ENCODE measurements around the gene LIX1L.
A peak's percentile ranks its signal among the peaks of the same experiment; 100 is the strongest.
"Not testable (repeated sequence)": the region's sequence is repeated elsewhere in the genome, so short reads cannot be mapped to it uniquely, and the experiment has no call there.

LIX1L gene

DNA sequence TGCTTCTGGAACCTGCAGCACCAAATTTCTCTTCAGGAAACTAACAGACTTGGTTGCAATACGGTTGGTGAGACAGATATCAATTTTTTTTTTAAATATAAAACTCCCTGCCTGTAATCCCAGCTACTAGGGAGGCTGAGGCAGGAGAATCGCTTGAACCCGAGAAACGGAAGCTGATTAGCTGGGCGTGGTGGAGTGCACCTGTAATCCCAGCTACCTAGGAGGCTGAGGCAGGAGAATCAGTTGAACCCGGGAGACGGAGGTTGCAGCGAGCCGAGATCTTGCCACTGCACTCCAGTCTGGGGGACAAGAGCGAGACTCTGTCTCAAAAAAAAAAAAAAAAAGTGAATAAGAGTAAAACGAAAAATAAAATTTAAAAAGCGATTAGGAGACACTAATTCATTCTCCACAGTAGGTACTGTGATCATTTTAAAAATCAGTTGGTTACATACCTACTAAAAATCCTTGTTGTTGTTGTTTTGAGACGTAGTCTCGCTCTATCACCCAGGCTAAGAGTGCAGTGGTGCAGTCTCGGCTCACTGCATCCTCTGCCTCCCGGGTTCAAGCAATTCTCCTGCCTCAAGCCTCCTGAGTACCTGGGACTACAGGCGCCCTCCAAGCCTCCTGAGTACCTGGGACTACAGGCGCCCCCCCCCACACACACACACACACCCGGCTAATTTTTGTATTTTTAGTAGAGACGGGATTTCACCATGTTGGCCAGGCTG is 29.7 kb downstream of the LIX1L start:
- DNase-seq, result peak in 1 of 2 experiments; percentile 29

DNA sequence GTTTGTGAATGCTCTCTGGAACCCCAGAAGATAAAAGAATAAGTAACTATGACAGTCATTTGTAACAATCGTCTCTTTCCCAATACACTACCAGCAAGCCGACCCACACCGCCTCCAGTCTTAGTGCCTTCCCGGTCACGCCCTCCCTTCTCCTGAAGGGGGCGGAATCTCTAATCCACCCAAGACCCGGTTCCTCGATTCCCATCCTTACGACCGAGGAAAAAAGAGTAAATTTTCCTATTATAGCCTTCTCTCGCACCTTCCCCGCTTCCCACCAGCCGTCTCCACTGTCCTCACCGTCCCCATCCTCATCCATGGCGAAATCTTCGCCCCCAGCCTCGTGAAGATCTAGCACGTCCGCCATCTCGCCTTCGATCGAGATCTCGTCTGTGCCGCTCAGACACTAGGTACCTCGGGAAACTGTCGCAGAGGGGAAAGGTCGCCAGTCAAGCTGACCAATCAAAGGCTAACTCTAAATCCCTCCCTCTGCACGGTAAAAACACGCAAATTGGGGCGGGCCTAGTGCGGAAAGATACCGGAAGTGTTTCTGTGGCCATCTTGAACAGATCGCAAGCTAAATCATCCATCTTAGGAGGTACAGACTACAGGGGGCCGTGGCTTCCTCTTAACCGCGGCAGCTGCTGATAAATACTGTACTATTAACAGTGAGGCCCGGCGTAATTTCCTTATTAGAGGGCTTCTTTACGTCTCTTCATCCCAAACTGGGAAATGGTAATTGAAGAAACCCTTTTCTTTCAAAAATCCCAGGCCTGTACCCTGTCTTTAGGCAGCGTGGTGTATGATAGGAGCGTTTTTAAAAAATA is 30.5 kb downstream of the LIX1L start, which contains the start of gene RBM8A:
Gene RBM8A, minus strand, starts transcription at position 422 of the 824 bp plus-strand sequence. Its CDS starts 58 bp downstream, at position 364.
- DNase-seq, result peak; percentile 100

DNA sequence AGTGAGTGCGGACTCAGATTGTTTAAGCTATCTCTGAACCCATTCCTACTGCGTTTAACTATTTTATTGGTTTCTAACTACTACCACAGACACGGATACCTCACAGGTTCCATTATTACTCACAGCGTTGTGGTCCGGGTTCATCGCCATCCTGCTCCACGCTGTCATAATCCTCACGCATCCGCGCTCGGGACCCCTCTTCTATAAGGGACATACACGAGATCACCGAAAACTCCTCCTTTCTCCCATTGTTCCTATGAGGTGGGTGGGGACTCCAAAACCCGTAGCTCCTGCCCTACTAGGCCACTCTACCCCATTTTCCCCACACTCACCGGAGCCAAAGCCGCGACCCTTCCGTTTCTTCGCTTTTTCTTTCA is 31.1 kb downstream of the LIX1L start:
- DNase-seq, result peak in 1 of 2 experiments; percentile 44

DNA sequence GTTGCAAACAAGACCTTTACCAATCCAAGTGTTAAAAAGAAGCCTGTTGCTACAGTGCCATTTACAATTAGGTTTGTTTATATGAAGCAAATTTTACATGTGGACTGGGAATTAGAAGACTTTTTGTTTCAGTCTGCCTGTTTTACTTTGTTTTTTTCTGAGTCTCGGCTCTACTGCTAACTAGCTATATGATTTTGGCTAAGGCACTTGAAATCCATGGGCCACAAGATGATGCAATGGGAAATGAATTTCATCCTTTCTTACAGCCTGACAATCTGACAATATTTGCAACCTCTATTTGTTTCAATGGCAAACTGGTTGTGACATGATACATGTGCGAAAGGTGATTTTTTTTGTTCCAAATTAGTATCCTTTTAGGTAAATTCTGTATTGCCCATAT is 35.6 kb downstream of the LIX1L start:
- no peak for DNase-seq

DNA sequence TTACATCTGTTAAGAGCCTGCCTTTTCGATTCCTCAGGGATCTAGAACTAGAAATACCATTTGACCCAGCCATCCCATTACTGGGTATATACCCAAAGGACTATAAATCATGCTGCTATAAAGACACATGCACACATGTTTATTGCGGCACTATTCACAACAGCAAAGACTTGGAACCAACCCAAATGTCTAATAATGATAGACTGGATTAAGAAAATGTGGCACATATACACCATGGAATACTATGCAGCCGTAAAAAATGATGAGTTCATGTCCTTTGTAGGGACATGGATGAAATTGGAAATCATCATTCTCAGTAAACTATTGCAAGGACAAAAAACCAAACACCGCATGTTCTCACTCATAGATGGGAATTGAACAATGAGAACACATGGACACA is 37.5 kb downstream of the LIX1L start:
- not testable (repeated sequence) for DNase-seq

DNA sequence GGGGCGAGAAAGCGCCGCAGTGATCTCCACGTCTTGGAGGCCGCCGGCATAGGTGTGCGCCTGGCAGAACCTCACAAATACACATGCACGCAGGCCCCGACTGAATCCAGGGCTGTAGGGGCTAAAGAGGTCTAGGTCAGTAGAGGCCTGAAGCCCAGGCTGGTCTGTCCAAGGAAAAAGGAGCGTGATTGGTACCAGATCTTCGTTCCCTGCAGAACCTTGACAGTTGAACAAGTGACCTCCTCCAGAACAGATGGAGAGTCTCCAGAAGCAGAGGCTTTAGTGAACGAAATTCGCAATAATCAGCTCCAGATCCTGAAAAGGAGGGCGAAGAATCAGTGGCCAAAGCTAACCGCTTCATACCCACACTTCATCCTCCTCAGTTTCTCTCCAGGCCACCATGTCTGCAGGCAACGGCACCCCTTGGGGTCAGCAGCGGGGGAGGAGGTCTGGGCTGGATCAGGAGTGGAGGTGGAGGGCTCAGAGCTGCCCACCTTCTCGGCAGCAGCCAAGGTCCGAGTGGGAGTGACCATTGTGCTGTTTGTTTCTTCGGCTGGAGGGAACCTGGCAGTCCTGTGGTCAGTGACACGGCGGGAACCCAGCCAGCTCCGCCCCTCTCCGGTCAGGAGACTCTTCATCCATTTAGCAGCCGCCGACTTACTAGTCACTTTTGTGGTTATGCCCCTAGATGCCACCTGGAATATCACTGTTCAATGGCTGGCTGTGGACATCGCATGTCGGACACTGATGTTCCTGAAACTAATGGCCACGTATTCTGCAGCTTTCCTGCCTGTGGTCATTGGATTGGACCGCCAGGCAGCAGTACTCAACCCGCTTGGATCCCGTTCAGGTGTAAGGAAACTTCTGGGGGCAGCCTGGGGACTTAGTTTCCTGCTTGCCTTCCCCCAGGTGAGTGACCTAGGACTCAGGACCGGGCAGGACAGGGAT is 38.6 kb downstream of the LIX1L start:
- peak; percentile 68 to 71 for DNase-seq

DNA sequence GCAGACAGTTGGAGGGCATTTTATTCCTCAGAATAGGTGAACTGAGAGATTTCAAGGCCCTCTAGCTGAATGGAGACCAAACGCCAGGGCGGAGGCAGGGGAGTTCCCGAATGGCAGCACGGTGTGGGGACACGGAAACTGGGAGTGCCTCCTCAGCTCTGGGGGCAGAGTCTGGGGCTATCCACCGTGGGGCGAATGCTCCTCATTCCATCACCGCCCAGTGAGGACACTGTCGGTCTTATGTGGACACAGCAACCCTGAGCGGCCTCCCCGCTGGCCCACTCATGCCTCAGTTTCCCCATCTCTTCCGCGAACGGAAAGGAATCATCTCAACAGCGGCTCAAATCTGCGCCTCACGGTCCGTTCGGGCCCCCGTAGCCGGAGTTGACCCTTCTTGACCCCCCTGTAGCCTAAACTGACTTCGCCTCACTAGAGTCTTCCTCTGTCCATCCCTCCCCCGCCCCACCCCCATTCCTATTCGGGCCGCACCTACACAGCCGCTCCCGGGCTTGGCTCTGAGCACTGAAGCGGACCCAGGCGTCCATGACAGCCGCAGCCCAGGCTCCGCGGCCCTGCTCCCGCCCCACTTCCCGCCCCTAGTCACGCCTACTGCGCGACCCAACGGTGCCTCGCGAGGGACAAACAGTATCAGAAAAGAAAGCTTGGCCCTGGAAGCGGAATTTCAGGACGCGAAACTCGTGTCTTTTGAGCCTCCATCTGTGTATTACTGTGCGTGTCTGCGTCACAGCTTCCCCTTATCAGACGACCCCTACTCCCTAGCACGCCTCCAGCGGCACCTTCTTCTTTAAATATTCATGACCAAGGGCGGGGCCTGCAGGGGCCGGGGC is 39.4 kb downstream of the LIX1L start, which contains the start of gene PEX11B:
Gene PEX11B, minus strand, starts transcription at position 574 of the 848 bp plus-strand sequence. Its CDS starts 29 bp downstream, at position 545.
- DNase-seq, result peak; percentile 84 to 86

DNA sequence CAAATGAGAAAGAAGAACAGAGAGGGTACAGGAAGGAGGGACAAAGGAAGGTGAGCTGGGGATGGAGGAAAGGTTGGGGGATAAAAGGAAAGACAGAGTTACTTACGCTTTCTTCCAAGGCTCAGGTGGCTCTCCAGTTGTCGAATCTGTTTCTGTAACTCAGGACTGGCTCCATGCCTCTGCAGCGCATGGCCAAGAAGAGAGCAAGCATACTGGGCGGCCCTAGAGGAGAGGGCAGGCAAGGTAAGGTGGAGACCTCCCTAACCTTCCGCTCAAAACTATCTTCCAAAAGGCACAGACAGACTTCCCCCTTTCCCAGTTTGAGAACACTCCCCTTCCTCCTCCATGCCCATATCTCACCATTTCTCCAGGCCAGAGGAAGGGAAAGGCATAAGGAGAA is 40.2 kb downstream of the LIX1L start:
- DNase-seq, result no peak

DNA sequence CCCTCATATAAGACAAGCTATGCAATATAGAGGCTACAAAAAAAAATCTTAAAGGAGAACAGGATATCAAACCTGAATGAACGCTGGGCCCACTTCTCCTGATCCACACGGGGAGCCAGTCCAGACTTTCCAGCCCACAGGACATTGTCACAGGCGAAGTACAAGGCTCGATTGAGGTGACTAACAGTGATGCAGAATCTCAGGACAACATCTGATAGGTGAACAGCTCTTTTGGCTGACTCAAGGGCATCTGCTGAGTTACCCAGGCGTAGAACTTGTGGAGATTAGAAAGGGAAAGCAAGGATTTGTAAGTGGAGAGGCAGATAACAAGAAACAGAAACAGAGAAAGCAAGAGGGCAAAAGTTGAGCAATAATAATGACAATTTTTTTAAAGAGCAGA is 41.1 kb downstream of the LIX1L start:
- no peak for DNase-seq

DNA sequence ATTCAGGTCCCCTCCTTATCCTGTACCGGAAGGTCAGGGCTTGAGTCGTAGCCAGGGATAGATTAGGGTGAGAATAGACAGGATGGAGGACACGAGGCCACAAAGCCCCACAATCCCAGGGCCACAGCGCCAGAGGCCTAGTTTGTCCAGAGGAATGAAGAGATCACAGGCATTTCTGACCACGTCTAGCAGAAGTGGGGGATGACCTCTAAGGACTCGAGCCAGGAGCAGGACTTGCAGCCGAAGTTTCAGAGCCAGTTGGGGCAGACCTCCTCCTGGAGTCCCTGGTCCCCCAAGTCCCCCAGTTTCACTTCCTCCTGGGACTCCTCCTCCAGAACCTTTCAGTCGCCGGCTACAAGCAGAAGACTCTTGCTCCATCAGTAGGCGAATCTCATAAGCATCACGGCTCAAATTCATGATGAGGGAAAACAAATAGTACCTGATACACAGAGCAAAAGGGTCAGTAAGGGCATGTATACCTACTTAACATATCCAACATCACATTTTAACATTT is 45.6 kb downstream of the LIX1L start:
- DNase-seq, result no peak

DNA sequence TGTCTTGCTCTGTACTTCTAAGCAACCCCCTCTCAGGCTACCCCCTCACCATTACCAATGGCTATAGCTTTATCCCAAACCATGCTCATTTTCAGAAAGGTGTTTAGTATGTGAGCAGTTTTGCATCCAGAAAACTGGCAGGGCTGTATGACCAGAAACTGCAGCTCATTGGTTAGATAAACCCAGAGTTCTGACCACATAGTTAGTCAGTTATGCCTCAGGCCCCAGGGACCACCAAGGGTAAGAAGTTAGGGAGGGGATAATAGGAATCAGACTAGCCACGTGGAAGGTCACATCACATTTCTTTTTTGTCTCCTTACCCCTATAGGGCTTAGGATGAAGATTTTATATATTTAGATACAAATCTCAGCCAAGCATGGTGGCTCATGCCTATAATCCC is 49.2 kb downstream of the LIX1L start:
- DNase-seq, result no peak

DNA sequence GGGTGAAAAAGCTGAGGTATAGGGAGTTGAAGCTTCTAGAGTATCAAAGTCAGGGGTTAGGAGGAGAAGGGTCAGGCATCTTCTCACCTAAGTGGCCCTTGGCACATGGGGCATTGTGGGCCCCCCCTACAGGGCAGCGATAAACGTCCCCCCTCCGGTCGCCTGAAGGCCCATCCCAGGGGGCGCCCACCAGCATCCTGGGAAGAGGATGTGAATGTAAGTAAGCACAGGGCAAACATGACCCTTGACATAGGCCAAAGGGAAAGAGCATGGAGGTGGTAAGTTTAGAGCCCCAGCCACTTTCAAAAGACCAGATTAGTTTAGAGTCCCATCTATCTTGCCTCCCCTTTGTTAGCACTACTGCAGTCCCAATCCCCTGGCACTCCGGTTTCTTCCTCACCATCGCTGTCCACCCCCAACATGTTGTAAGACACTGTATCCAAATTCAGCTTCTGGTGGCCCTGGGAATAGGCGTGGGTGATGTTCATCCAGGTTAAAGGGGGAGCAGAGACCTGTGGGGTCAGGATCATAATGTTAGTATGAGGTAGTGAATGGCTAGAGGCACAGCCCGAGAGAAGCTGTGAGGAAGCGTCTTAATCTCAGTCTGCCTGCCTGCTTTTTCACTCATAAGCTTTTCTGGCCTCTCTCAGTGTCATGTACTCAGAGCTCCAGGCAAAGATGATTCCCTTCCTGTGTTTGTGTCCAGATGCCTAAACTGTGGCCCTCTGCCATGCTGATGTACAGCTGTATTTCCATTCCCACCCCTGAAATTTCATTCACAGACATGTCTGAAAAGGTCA is 50.7 kb downstream of the LIX1L start:
- DNase-seq, result no peak

DNA sequence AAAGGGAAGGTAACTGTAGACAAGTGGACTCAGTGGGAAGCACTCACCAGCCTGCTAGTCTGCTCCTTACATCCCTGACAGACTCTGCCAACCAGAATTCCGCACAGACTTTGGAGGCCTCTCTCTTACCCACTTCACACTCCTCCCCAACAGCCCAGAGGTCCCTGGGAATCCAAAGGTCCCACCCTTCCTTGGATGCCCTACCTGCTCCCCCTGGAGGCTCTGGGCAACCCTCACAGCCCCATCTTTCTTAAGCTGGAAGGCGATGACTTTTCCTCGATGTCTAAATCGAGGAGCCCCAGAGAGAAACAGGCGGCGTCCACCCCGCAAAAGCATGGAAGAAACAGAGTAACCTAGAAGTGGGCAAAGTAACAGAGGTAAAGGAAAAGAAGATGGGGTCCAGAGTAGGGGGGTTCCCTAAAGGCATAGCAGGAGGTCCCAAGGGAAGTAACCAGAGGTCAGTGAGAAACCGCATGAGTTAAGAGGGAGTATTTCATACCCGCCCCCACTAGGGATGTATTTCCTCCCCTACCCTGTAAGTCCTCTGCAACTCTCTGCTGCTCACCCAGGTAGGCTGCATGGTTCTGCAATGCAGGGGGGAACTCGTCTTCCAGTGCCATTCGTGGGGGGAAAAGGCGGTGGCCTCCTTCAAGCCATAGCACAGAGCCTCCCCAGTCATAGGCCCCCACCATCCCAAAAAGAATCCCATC is 56.4 kb downstream of the LIX1L start:
- DNase-seq, result no peak

DNA sequence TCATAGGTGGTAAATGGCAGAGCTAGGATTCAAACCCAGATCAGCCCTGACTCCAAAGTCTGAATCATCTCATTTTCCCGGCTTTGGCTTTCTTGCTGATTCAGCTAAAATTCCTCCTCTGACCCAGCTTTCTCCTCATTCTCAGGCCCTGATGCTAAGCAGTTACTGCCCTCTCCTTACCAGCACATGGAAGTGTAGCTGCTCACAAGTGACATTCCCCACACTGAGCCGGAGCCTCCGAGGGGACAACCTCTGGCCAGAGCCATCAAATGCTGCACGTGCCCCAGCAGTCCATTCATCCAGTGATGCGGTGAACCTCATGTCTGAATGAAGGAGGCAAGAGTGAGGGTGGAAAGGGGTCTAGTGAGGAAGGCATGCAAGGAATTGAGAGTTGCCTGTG is 59.1 kb downstream of the LIX1L start:
- DNase-seq, result no peak

DNA sequence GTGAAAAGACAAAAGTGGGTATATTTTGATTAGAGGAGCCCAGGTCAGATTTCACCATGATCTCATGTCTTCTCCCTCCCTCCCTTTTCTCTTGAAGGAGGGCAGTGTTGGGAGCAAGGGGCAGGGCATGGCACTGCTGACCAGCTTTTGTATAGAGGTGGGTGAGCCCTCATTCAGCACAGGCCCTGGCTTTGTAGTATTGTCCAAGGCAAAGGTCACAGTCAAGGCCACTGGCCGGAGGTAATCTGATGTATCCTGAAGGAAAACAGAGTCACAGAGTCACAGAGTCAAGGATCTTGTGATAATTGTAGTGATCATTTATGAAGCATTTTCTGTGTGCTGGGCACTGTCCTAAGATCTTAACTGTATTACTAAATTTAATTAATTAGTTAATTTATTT is 59.8 kb downstream of the LIX1L start:
- DNase-seq, result no peak

DNA sequence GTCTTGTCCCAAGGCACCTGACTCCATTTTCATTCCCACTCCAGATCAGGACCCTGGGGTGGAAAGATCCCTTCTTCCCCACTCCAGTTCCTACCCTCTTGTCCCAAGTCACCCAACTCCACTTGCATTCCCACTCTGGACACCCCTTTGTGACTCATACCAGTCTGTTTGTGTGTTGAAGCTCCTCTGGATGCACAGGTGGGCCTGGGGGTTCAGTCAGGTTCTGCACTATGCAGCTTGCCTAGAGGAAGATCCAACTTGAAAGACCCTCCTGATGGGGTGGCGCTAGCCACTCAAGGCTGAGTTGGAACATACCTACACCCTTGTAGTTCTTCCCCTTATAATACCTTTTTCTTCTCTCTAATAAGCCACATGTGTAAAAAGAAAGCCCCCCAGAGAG is 62.3 kb downstream of the LIX1L start:
- DNase-seq, result no peak

DNA sequence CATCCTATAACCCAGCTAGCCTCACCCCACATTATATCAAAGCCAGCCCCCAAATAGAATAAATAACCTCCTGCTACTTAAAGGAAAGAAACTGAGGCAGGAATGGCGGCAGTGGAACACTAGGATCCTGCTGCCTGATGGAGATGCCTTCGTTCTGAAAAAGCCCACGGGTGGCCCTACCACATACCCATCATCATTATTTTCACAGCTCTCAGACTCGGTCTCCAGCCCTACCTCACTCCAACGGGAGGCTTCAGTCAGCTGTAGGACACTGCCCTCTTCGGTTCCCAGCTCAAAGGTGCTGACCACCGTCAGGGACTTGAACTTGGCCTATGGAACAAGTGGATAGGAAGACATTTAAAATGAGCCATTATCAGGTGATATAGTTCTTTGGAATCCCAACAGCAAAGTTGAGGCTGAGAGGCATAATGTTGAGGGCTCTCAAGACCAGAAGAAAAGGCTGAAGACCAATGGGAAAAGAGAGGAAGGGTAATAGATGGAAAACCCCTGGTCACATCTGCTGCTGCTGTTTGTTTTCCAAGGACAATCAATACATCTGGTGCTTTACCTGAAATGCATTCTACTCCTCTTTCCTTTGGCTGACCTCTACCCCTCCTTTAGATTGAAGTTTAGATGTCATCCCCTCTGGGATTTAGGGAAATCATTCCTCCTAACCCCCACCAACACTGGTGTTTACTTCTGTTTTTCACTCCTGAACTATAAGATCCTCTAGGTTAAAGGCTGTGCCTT is 64.3 kb downstream of the LIX1L start:
- no peak for DNase-seq

DNA sequence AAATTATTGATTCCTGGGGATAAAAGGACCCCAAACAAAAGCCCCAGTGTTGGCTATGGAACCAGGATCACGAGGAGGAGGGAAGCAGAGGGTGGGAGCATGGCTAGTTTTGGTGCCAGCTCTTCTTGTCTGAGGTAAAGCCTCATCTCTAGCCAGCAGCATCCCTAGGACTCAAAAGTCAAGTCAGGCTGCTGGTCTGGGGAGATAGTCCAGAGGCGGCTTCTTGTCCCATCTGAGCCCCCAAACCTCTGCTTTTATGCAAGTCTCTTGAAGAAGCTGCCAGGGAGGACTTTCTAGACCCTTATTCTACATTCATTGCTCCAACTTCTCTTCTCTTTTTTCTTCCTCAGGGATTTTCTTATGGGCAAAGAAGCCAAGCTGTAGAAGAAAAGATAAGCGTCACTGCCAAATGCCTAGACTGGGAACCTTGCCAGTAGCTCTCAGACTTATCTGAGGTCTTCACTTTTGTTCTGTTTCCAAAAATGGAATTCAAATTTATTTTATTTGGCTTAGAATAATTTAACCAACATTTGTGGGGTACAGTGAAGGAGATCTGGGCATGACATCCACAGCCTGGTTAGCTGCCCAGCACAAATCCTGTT is 65.2 kb downstream of the LIX1L start:
- DNase-seq, result no peak
